CD14-positive monocyte (primary cell): ENCODE data around the gene PRRC2B. TPM values are rescaled to one million over a fixed set of nuclear protein-coding genes. Genes with fewer than 3 reads are reported as not detected.
"Not testable (repeated sequence)": the region's sequence is repeated elsewhere in the genome, so short reads cannot be mapped to it uniquely, and the experiment has no call there.

ENCODE experiments used
- DNase-seq, 3 donors: peaks; one replicate each; pipeline ENCODE4 v3.0.0-alpha.2; 2011 to 2022
- H2AFZ ChIP-seq: 2 replicates; pipeline ENCODE4 v1.6.0; 2012; ENCODE audit warnings: mild to moderate bottlenecking, low read depth, low read length, inconsistent platforms; ENCODE audit not compliant: insufficient read depth, poor library complexity, severe bottlenecking
- H3K27ac ChIP-seq, 2 donors: 1 replicate in 1 of 2; 2 replicates in 1 of 2; pipeline ENCODE4 v1.5.1; 2012 to 2013; ENCODE audit warnings: low read length in 2 of 2, control low read depth in 1 of 2, inconsistent platforms in 1 of 2, low read depth in 1 of 2, mild to moderate bottlenecking in 1 of 2
- H3K27me3 ChIP-seq, 2 donors: one replicate each; pipeline versions ENCODE4 v1.6.0 to v1.6.1; 2011 to 2013; ENCODE audit warnings: low read length in 2 of 2; ENCODE audit not compliant: control insufficient read depth in 2 of 2, insufficient read depth in 2 of 2
- H3K36me3 ChIP-seq, 2 donors: replicated peaks in 1 of 2; 1 replicate in 1 of 2; 2 replicates in 1 of 2; pipeline versions ENCODE4 v1.5.1 to v1.6.1; 2012 to 2013; ENCODE audit warnings: low read length in 2 of 2, control low read depth in 1 of 2, inconsistent platforms in 1 of 2, mild to moderate bottlenecking in 1 of 2; ENCODE audit not compliant: insufficient read depth in 2 of 2, control insufficient read depth in 1 of 2
- H3K4me1 ChIP-seq, 2 donors: 1 replicate in 1 of 2; 2 replicates in 1 of 2; pipeline versions ENCODE4 v1.5.1 to v1.6.1; 2012 to 2013; ENCODE audit warnings: low read length in 2 of 2, control low read depth in 1 of 2, inconsistent platforms in 1 of 2, mild to moderate bottlenecking in 1 of 2, moderate library complexity in 1 of 2; ENCODE audit not compliant: insufficient read depth in 2 of 2, control insufficient read depth in 1 of 2
- H3K4me2 ChIP-seq: replicated peaks from 2 replicates; pipeline ENCODE3; 2012; ENCODE audit warnings: low read length, moderate library complexity, mild to moderate bottlenecking; ENCODE audit not compliant: poor library complexity, severe bottlenecking; ENCODE audit errors: extremely low read depth
- H3K4me3 ChIP-seq, 3 experiments: fragments of 200-600 bp in 1 of 3; sonication (generic) in 1 of 3; replicated peaks in 1 of 3; 1 replicate in 2 of 3; 2 replicates in 1 of 3; pipeline ENCODE4 v1.5.1; 2011 to 2013; ENCODE audit warnings: low read length in 3 of 3, mild to moderate bottlenecking in 3 of 3, control low read depth in 2 of 3, low read depth in 2 of 3, inconsistent platforms in 1 of 3, moderate library complexity in 1 of 3
- H3K79me2 ChIP-seq: 2 replicates; pipeline ENCODE4 v1.6.0; 2012; ENCODE audit warnings: mild to moderate bottlenecking, control low read depth, inconsistent platforms, low read length, moderate library complexity; ENCODE audit not compliant: insufficient read depth
- H3K9ac ChIP-seq: 2 replicates; pipeline ENCODE4 v1.6.0; 2017; ENCODE audit warnings: low read length, mild to moderate bottlenecking; ENCODE audit not compliant: insufficient read depth, poor library complexity, severe bottlenecking
- H3K9me3 ChIP-seq, 2 donors: replicated peaks in 1 of 2; 1 replicate in 1 of 2; 2 replicates in 1 of 2; pipeline versions ENCODE4 v1.5.1 to v1.6.1; 2012 to 2013; ENCODE audit warnings: low read length in 2 of 2, control low read depth in 1 of 2; ENCODE audit not compliant: control insufficient read depth in 1 of 2, insufficient read depth in 1 of 2
- H4K20me1 ChIP-seq: 2 replicates; pipeline ENCODE4 v1.6.0; 2012; ENCODE audit warnings: mild to moderate bottlenecking, low read length, control low read depth, moderate library complexity; ENCODE audit not compliant: insufficient read depth
- H3K27ac Mint-ChIP-seq, 7 donors: one replicate each; pipeline ENCODE4 v1.8.0; 2020; ENCODE audit warnings: mild to moderate bottlenecking in 7 of 7, mixed read lengths in 7 of 7, moderate library complexity in 6 of 7, inconsistent platforms in 2 of 7
- H3K27me3 Mint-ChIP-seq, 3 donors: one replicate each; pipeline ENCODE4 v1.8.0; 2021 to 2022; ENCODE audit warnings: low read depth in 3 of 3, mild to moderate bottlenecking in 3 of 3, mixed read lengths in 3 of 3, moderate library complexity in 3 of 3, inconsistent platforms in 1 of 3
- H3K36me3 Mint-ChIP-seq, 2 donors: one replicate each; pipeline ENCODE4 v1.8.0; 2020; ENCODE audit warnings: mixed read lengths in 2 of 2, inconsistent platforms in 1 of 2, mild to moderate bottlenecking in 1 of 2
- H3K4me1 Mint-ChIP-seq: one replicate; pipeline ENCODE4 v1.8.0; 2020; ENCODE audit warnings: mild to moderate bottlenecking, mixed read lengths
- H3K4me3 Mint-ChIP-seq, 2 donors: one replicate each; pipeline ENCODE4 v1.8.0; 2020; ENCODE audit warnings: mild to moderate bottlenecking in 2 of 2, mixed read lengths in 2 of 2, moderate library complexity in 1 of 2
- H3K9me3 Mint-ChIP-seq, 7 donors: one replicate each; pipeline ENCODE4 v1.8.0; 2020 to 2022; ENCODE audit warnings: mixed read lengths in 7 of 7, mild to moderate bottlenecking in 6 of 7, moderate library complexity in 6 of 7, inconsistent platforms in 2 of 7
- WGBS: methylation state at CpG from one replicate; pipeline ENCODE4 v1.1.5; 2013; ENCODE audit warnings: missing lambda C conversion rate; ENCODE audit not compliant: insufficient coverage; 5-methylcytosine and 5-hydroxymethylcytosine counted together
- intact Hi-C, 2 donors: fragments of 100-400 bp; cut with micrococcal nuclease; formaldehyde crosslinking; loops; one replicate each; pipeline versions ENCODE4 v1.15.0 to v1.15.1; 2023
- polyA minus RNA-seq: library from RNA; depleted of rRNA, polyadenylated mRNA; stranded (reverse); fragments of >200 nt; gene quantifications from 2 replicates; pipeline ENCODE4 v1.2.3, GENCODE V29; 2012
- polyA plus RNA-seq, 3 donors: library from polyadenylated mRNA; depleted of rRNA in 1 of 3; unstranded in 2 of 3; stranded (reverse) in 1 of 3; fragments of 300-500 nt in 2 of 3; fragments of >200 nt in 1 of 3; fragmentation: Illumina TruSeq in 2 of 3; gene quantifications; 1 replicate in 2 of 3; 2 replicates in 1 of 3; pipeline ENCODE4 v1.2.3, GENCODE V29; 2012 to 2021
- total RNA-seq, 12 experiments: library from RNA in 1 of 12; stranded (reverse) in 1 of 12; fragments of 120-200 nt in 1 of 12; gene quantifications; one replicate each; pipeline ENCODE4 v1.2.4 and lab custom pipeline; 2013 to 2026; ENCODE audit warnings: mixed read lengths in 6 of 12, inconsistent platforms in 1 of 12
- TF ChIP-seq, protein P1 (sequence below): fragments of 200-600 bp; IDR thresholded peaks from one replicate; pipeline ENCODE4 v1.8.0; 2022; ENCODE audit warnings: antibody characterized with exemption, mild to moderate bottlenecking

PRRC2B gene
- total RNA-seq (2013) = 21.0 TPM
- polyA plus RNA-seq (10 to 100 TPM in 1 of 3 donors, 1 to 10 TPM in 2; 2.8 to 36.2 (median 8.6) TPM), polyA minus RNA-seq (29.8 and 35.3 TPM in 2 replicates)

DNA sequence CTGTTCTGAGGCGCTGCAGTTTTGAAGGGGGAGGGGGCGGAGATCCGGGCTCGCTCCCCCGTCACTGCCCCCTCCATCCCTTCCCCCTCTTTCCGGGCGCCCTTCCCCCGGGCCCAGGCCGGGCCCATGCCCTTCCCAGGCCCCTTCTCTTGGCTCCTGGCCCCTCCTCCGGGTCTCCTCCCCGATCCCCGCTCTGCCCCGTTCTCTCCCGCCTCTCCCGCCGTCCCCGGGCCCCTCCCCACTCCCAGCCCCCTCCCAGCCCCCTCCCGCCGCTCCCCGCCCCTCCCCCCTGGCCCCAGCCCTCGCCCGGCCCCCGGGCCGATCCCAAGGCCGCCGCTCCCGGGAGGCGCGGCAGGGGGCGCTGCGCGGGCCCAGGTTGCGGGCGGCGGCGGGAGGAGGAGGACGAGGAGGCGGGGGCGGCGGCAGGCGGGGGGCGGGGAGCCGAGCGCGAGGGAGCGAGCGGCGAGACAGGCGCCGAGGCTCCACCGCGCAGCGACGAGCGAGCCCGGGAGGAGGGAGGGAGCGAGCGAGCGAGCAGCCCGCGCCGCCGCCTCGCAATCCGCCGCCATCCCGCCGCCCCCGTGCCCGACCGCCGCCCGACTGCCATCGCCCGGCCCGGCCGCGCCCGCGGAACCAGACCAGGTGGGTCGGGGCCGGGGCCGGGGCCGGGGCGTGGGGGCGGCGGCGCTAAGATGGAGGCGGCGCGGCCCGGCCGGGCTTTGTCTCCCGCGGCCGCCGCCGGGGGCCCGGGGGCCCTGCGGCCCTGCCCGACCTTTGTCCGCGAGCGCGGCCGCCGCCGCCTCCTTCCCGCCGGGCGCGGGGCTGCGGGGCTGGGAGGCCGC, at the start of gene PRRC2B:
PRRC2B (plus strand) TSS at position 465 of the 842 bp plus-strand sequence. CDS start 36,059 bp downstream, outside the sequence.
- Histone ChIP-seq H3K4me3 (peak within 1 kb of the TSS; percentile 68 to 94 (median 81)), H3K4me1 (peaks cover 47 to 54% of the 10 kb centered on the region in 2 donors), H4K20me1 (peaks cover 41% of the 10 kb centered on the region)

DNA sequence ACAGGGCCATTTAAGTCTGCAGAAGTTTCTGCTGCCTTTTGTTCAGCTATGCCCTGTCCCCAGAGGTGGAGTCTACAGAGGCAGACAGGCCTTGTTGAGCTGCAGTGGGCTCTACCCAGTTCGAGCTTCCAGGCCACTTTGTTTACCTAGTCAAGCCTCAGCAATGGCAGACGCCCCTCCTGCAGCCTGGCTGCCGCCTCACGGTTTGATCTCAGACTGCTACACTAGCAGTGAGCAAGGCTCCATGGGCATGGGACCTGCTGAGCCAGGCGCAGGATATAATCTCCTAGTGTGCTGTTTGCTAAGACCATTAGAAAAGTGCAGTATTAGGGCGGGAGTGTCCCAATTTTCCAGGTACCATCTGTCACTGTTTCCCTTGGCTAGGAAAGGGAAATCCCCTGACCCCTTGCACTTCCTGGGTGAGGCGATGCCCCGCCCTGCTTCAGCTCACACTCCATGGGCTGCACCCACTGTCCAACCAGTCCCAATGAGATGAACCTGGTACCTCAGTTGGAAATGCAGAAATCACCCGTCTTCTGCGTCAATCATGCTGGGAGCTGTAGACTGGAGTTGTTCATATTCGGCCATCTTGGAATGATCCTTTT, 48.9 kb upstream of the PRRC2B start:
- not testable (repeated sequence) for H3K9me3 Mint-ChIP-seq, H4K20me1 ChIP-seq, H3K4me3 Mint-ChIP-seq, H3K27me3 Mint-ChIP-seq, H3K4me2 ChIP-seq, H3K4me3 ChIP-seq, H3K4me1 ChIP-seq, H3K36me3 ChIP-seq, H2AFZ ChIP-seq, H3K79me2 ChIP-seq, H3K27me3 ChIP-seq, H3K9me3 ChIP-seq, DNase-seq, H3K27ac ChIP-seq, H3K9ac ChIP-seq, H3K36me3 Mint-ChIP-seq
- H3K4me1 Mint-ChIP-seq = peaks cover 24% of the 10 kb centered on the region
- 98% methylated on average over 5 of the region's 11 CpGs for WGBS
- H3K27ac Mint-ChIP-seq = peak overlapping the region in 1 of 7 donors; percentile 9
- intact Hi-C loops = loop anchor here in 1 of 2 donors (5.0 kb wide), 1 partner anchor 132 kb away; no protein-coding TSS in a partner anchor

More for the DNA sequence above, at the start of gene PRRC2B:
- Mint-ChIP-seq H3K36me3 (peaks cover 0 to 3% of the 10 kb centered on the region in 2 donors), H3K4me3 (peak within 1 kb of the TSS; percentile 88 to 91), H3K27me3 (peaks cover 0 to 1% (median 0%) of the 10 kb centered on the region in 3 donors), H3K9me3 (peaks cover 0 to 1% (median 0%) of the 10 kb centered on the region in 7 donors), H3K27ac (peak within 1 kb of the TSS; percentile 85 to 93 (median 89)), H3K4me1 (peaks cover 52% of the 10 kb centered on the region)
- H2AFZ ChIP-seq = peak within 1 kb of the TSS; percentile 81
- H3K79me2 ChIP-seq = peaks cover 45% of the 10 kb centered on the region
- no peaks in the 10 kb centered on the region for H3K36me3 ChIP-seq
- H3K4me2 ChIP-seq = peak within 1 kb of the TSS; percentile 79
- no peaks in the 10 kb centered on the region for H3K27me3 ChIP-seq
- intact Hi-C loops = loop anchor here (2.0 to 5.0 kb wide), 2 partner anchors 21 to 117 kb away; partner anchors contain the start of gene FAM78A (in 1 of the 2)
- TF ChIP-seq, protein P1, sequence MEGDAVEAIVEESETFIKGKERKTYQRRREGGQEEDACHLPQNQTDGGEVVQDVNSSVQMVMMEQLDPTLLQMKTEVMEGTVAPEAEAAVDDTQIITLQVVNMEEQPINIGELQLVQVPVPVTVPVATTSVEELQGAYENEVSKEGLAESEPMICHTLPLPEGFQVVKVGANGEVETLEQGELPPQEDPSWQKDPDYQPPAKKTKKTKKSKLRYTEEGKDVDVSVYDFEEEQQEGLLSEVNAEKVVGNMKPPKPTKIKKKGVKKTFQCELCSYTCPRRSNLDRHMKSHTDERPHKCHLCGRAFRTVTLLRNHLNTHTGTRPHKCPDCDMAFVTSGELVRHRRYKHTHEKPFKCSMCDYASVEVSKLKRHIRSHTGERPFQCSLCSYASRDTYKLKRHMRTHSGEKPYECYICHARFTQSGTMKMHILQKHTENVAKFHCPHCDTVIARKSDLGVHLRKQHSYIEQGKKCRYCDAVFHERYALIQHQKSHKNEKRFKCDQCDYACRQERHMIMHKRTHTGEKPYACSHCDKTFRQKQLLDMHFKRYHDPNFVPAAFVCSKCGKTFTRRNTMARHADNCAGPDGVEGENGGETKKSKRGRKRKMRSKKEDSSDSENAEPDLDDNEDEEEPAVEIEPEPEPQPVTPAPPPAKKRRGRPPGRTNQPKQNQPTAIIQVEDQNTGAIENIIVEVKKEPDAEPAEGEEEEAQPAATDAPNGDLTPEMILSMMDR = peak; percentile 65
- WGBS = under 1% methylated on average over 75 of the region's 114 CpGs
- DNase-seq = peak; percentile 66 to 81 (median 72)
- H3K9ac ChIP-seq = peak within 1 kb of the TSS; percentile 92
- H3K9me3 ChIP-seq = no peaks in the 10 kb centered on the region
- peak within 1 kb of the TSS; percentile 81 to 96 for H3K27ac ChIP-seq
